A673 (cell line): ENCODE results near the gene MRM2. TPM values are rescaled to one million over a fixed set of nuclear protein-coding genes. Genes with fewer than 3 reads are reported as not detected.

Source experiments
- BruUV-seq: library from RNA; stranded (reverse); fragments of 400-500 nt; replicated peaks from 2 replicates; lab custom pipeline; 2021; lab: Mats Ljungman, UMichigan
- CTCF ChIA-PET: fragments of 300-600 bp; sonication (Branson Sonifier 250); formaldehyde crosslinking; loops from one replicate; lab custom pipeline; 2022; ENCODE audit warnings: antibody characterized with exemption; lab: Charles Lee
- POLR2A ChIA-PET: fragments of 300-600 bp; sonication (Branson Sonifier 250); formaldehyde crosslinking; loops from one replicate; lab custom pipeline; 2022; ENCODE audit warnings: antibody characterized with exemption; ENCODE audit not compliant: low non-redundant PET; lab: Charles Lee
- DNase-seq: peaks from one replicate; pipeline ENCODE4 v3.0.0-alpha.2; 2015; ENCODE audit warnings: low spot score
- H3K27ac ChIP-seq: fragments of 200-600 bp; sonication (generic); 2 replicates; pipeline ENCODE4 v1.5.1; 2016; ENCODE audit warnings: mixed run types, low read depth, mild to moderate bottlenecking, mixed read lengths, antibody characterized with exemption, low read length; ENCODE audit not compliant: poor library complexity, severe bottlenecking
- H3K27me3 ChIP-seq: fragments of 200-600 bp; sonication (generic); replicated peaks from 2 replicates; pipeline ENCODE4 v1.6.1; 2017; ENCODE audit warnings: mixed run types, low read depth, mild to moderate bottlenecking, mixed read lengths, antibody characterized with exemption, low read length; ENCODE audit not compliant: insufficient read depth, poor library complexity
- H3K36me3 ChIP-seq: fragments of 200-600 bp; sonication (generic); 2 replicates; pipeline ENCODE4 v1.6.1; 2016; ENCODE audit warnings: mixed run types, mild to moderate bottlenecking, mixed read lengths, antibody characterized with exemption, low read length; ENCODE audit not compliant: insufficient read depth, poor library complexity, severe bottlenecking
- H3K4me1 ChIP-seq: fragments of 200-600 bp; sonication (generic); 2 replicates; pipeline ENCODE4 v1.6.1; 2017; ENCODE audit warnings: mixed run types, mild to moderate bottlenecking, mixed read lengths, antibody characterized with exemption, low read length; ENCODE audit not compliant: insufficient read depth, poor library complexity, severe bottlenecking
- H3K4me3 ChIP-seq: fragments of 200-600 bp; sonication (generic); 2 replicates; pipeline ENCODE4 v1.5.1; 2016; ENCODE audit warnings: low read depth, mixed run types, mild to moderate bottlenecking, mixed read lengths, low read length; ENCODE audit not compliant: poor library complexity, severe bottlenecking
- H3K9me3 ChIP-seq: fragments of 200-600 bp; sonication (generic); 2 replicates; pipeline ENCODE4 v1.6.1; 2016; ENCODE audit warnings: mixed run types, low read depth, mild to moderate bottlenecking, mixed read lengths, antibody characterized with exemption, low read length; ENCODE audit not compliant: poor library complexity, severe bottlenecking
- CTCF ChIP-seq: fragments of 300-800, 200-600 bp; sonication (generic); conservative IDR thresholded peaks from 2 replicates; pipeline ENCODE4 v1.5.1; 2017; ENCODE audit warnings: low read depth, mild to moderate bottlenecking, antibody characterized with exemption, low read length, moderate library complexity, mixed read lengths
- EZH2 ChIP-seq: fragments of 200-600 bp; sonication (generic); IDR thresholded peaks from 2 replicates; pipeline ENCODE4 v1.6.1; 2017; ENCODE audit warnings: borderline replicate concordance, low read depth, mild to moderate bottlenecking, mixed read lengths, antibody characterized with exemption, low read length; ENCODE audit not compliant: poor library complexity, severe bottlenecking
- intact Hi-C: fragments of 100-400 bp; cut with micrococcal nuclease; formaldehyde crosslinking; loops from one replicate; pipeline ENCODE4 v1.10.0; 2022; ENCODE audit not compliant: unreplicated experiment
- total RNA-seq: library from RNA; stranded (reverse); gene quantifications from 2 replicates; pipeline ENCODE4 v1.2.3, GENCODE V29; 2021

Gene MRM2
- total RNA-seq, 1 experiment from 2014 or later: 50.4 TPM

- intact Hi-C loops: no loop called here
- ChIA-PET POLR2A (interaction anchor here (0.6 kb wide), 1 partner anchor 31 kb away, joined by 4 read pairs; no protein-coding TSS in a partner anchor), CTCF (no interaction called here)
- H3K4me1 ChIP-seq: no peaks in the 10 kb centered on the region
- H3K4me3 ChIP-seq: no peak overlapping the region
- no peak for DNase-seq
- no peaks in the 10 kb centered on the region for H3K9me3 ChIP-seq
- H3K36me3 ChIP-seq: peaks cover 2% of the 10 kb centered on the region
- no TSS peak for BruUV-seq
- no peak overlapping the region for H3K27ac ChIP-seq
- TF ChIP-seq EZH2 (no peak), CTCF (no peak)
- H3K27me3 ChIP-seq: no peaks in the 10 kb centered on the region
These were observed 10.1 kb upstream of the MRM2 start for GRCh38 chr7:2251841-2252771.

GRCh38 chr7:2251381-2251780, 9.4 kb upstream of the MRM2 start:
- no TSS peak for BruUV-seq
- no peak overlapping the region for H3K4me3 ChIP-seq
- H3K36me3 ChIP-seq: peaks cover 2% of the 10 kb centered on the region
- ChIA-PET CTCF (no interaction called here), POLR2A (interaction anchor here (0.6 kb wide), 1 partner anchor 31 kb away, joined by 4 read pairs; no protein-coding TSS in a partner anchor)
- TF ChIP-seq CTCF (no peak), EZH2 (no peak)
- no peaks in the 10 kb centered on the region for H3K4me1 ChIP-seq
- no peak for DNase-seq
- no peaks in the 10 kb centered on the region for H3K9me3 ChIP-seq
- H3K27ac ChIP-seq: no peak overlapping the region
- H3K27me3 ChIP-seq: no peaks in the 10 kb centered on the region
- intact Hi-C loops: no loop called here

- intact Hi-C loops: loop anchor here (5.0 kb wide), 1 partner anchor 97 kb away; no protein-coding TSS in a partner anchor
- Histone ChIP-seq H3K27ac (no peak overlapping the region), H3K27me3 (no peaks in the 10 kb centered on the region), H3K9me3 (no peaks in the 10 kb centered on the region), H3K4me1 (no peaks in the 10 kb centered on the region), H3K36me3 (peaks cover 2% of the 10 kb centered on the region), H3K4me3 (no peak overlapping the region)
- ChIA-PET POLR2A (no interaction called here), CTCF (no interaction called here)
- no peak for DNase-seq
- BruUV-seq: no TSS peak
- TF ChIP-seq CTCF (no peak), EZH2 (no peak)
These were observed 7.8 kb upstream of the MRM2 start for GRCh38 chr7:2249744-2250323.
